DND-41 (cell line): ENCODE measurements around the gene RNF123.

ENCODE experiments used
- EZH2 ChIP-seq: IDR thresholded peaks from 3 replicates; pipeline ENCODE4 v1.6.1; 2012; ENCODE audit warnings: borderline replicate concordance, low read depth, mild to moderate bottlenecking, moderate library complexity, low read length, inconsistent platforms; ENCODE audit not compliant: severe bottlenecking
- TF ChIP-seq, protein P1 (sequence below): IDR thresholded peaks from 2 replicates; pipeline ENCODE4 v1.5.1; 2012; ENCODE audit warnings: borderline replicate concordance, low read length, moderate library complexity, mild to moderate bottlenecking; ENCODE audit not compliant: poor library complexity, severe bottlenecking; ENCODE audit errors: extremely low read depth

DNA sequence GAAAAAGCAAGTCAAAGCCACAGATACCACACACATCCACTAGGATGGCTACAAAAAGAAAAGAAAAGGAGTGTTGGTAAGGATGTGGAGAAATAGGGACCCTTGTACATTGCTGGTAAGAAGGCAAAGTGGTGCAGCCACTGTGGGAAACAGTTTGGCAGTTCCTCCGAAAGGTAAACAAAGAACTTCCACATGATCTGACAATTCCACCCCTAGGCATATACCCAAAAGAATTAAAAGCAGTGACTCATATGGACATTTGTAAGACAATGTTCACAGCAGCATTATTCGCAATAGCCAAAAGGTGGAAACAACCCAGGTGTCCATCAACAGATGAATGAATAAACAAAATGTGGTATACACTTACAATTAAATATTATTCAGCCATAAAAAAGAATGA, 56.6 kb downstream of the RNF123 start:
- TF ChIP-seq, protein P1, sequence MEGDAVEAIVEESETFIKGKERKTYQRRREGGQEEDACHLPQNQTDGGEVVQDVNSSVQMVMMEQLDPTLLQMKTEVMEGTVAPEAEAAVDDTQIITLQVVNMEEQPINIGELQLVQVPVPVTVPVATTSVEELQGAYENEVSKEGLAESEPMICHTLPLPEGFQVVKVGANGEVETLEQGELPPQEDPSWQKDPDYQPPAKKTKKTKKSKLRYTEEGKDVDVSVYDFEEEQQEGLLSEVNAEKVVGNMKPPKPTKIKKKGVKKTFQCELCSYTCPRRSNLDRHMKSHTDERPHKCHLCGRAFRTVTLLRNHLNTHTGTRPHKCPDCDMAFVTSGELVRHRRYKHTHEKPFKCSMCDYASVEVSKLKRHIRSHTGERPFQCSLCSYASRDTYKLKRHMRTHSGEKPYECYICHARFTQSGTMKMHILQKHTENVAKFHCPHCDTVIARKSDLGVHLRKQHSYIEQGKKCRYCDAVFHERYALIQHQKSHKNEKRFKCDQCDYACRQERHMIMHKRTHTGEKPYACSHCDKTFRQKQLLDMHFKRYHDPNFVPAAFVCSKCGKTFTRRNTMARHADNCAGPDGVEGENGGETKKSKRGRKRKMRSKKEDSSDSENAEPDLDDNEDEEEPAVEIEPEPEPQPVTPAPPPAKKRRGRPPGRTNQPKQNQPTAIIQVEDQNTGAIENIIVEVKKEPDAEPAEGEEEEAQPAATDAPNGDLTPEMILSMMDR, result no peak
- no peak for TF ChIP-seq EZH2
